ENCODE results near the gene IRS2. TPM values are rescaled to one million over a fixed set of nuclear protein-coding genes. Genes with fewer than 3 reads are reported as not detected.

The IRS2 gene
- polyA plus RNA-seq, 1 experiment, result 1.5 TPM

DNA sequence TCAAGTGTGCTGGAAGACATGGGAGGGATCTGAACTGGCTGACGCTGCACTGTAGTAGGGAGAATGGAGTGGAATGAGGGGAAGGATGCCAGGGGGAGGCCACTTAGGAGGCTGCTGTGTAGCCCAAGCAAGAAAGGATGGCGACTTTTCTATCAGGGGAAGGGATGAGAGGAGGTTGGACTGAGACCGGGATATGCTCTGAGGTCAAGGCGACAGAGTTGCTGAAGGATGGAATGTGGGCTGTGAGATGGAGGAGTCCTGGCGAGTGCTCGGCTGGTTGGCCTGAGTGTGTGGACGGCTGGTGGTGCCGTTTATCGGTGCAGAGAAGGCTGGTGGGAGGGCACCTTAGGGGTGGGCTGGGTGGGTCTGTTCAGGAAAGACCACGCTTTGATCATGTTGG lies 45.7 kb downstream of the IRS2 start:
- H3K27me3 ChIP-seq (ENCODE audit: control insufficient read depth, insufficient read depth, low read length), result peaks cover 2% of the 10 kb centered on the region
- no peak overlapping the region for H3K4me3 ChIP-seq (ENCODE audit: low read depth, low read length)
- H3K9me3 ChIP-seq (ENCODE audit: control insufficient read depth, insufficient read depth, low read length), result peaks cover 4% of the 10 kb centered on the region; the same call in 1 of the 2 replicates
- TF ChIP-seq, protein P1, sequence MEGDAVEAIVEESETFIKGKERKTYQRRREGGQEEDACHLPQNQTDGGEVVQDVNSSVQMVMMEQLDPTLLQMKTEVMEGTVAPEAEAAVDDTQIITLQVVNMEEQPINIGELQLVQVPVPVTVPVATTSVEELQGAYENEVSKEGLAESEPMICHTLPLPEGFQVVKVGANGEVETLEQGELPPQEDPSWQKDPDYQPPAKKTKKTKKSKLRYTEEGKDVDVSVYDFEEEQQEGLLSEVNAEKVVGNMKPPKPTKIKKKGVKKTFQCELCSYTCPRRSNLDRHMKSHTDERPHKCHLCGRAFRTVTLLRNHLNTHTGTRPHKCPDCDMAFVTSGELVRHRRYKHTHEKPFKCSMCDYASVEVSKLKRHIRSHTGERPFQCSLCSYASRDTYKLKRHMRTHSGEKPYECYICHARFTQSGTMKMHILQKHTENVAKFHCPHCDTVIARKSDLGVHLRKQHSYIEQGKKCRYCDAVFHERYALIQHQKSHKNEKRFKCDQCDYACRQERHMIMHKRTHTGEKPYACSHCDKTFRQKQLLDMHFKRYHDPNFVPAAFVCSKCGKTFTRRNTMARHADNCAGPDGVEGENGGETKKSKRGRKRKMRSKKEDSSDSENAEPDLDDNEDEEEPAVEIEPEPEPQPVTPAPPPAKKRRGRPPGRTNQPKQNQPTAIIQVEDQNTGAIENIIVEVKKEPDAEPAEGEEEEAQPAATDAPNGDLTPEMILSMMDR (IDR thresholded peaks at IDR 0.05; ENCODE audit: low read depth, low read length), result no peak
- CTCF ChIA-PET, result no interaction called here
- POLR2A ChIA-PET, result no interaction called here
- no peak overlapping the region for H3K27ac ChIP-seq (ENCODE audit: low read depth, low read length)
- no peak for DNase-seq (ENCODE audit: low read depth, low spot score)

DNA sequence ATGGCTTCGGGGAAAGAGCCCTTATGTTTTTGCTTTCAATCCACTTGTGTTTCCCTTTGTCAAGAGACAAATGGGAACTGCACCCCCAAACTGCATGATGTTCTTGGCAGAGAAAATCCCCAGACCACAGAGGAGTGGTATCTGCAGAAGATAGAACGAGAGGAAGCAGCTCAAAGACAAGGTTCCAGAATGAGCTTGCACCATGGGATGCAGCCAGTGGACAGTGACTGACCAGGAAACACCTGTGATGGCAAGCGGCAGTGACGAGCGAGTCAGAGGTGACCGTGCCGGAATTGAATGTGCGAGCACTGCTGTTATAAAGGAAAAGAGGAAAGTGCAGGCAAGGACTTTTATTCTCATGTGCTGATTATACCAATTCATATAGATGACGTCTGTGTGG lies 46.3 kb downstream of the IRS2 start:
- CTCF ChIA-PET, result no interaction called here
- no peak overlapping the region for H3K27ac ChIP-seq (ENCODE audit: low read depth, low read length)
- peaks cover 4% of the 10 kb centered on the region; the same call in 1 of the 2 replicates for H3K9me3 ChIP-seq (ENCODE audit: control insufficient read depth, insufficient read depth, low read length)
- TF ChIP-seq, protein P1 (IDR thresholded peaks at IDR 0.05; ENCODE audit: low read depth, low read length), result no peak
- H3K4me3 ChIP-seq (ENCODE audit: low read depth, low read length), result no peak overlapping the region
- H3K27me3 ChIP-seq (ENCODE audit: control insufficient read depth, insufficient read depth, low read length), result peaks cover 2% of the 10 kb centered on the region
- POLR2A ChIA-PET, result no interaction called here
- DNase-seq (ENCODE audit: low read depth, low spot score), result no peak

DNA sequence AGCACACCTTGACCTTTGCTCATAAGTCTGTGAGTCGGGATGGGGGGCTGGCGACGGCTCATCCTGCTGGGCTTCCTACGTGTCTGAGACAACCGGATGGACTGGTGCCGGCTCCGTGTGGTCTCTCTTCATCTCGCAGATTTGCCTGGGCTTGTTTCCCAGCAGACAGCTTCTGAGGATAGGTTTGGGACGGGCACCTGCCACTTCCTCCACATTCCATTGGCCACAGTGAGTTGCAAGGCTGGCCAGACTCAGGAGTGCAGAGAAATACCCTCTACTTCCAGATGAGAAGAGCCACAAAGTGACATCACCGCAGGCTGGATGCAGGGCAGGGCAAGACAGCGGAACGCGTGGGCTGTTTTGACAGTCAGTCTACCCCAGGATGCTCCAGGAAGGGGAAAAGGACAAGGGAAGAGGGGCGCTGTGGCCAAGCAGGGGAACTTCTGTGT lies 48.1 kb downstream of the IRS2 start:
- no peak overlapping the region for H3K27ac ChIP-seq (ENCODE audit: low read depth, low read length)
- POLR2A ChIA-PET, result no interaction called here

DNA sequence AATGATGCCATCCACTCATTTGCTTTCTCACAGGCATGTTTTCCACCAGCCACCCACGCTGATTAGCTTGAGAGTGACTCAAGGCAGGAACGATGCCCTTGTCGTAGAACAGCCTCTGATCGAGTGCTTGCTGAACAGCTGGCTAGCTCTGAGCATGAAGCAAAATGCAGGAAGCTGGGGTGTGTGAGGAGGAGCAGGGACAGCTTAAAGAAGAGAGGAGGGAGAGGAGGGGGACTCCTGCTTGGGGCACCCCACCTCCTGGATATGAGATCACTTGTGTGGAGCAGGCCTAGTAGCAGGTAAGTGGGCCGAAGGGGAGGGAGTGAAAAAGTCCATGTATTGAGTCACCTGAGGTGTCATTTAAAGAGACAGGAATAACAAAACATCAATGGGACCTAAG lies 48.8 kb downstream of the IRS2 start:
- H3K27ac ChIP-seq (ENCODE audit: low read depth, low read length), result no peak overlapping the region
- no peak overlapping the region for H3K4me3 ChIP-seq (ENCODE audit: low read depth, low read length)
- TF ChIP-seq, protein P1 (IDR thresholded peaks at IDR 0.05; ENCODE audit: low read depth, low read length), result no peak
- peaks cover 12% of the 10 kb centered on the region; the same call in 1 of the 2 replicates for H3K9me3 ChIP-seq (ENCODE audit: control insufficient read depth, insufficient read depth, low read length)
- POLR2A ChIA-PET, result no interaction called here
- CTCF ChIA-PET, result no interaction called here
- H3K27me3 ChIP-seq (ENCODE audit: control insufficient read depth, insufficient read depth, low read length), result no peaks in the 10 kb centered on the region
- no peak for DNase-seq (ENCODE audit: low read depth, low spot score)

More for the DNA sequence above, 48.1 kb downstream of the IRS2 start:
- H3K27me3 ChIP-seq (ENCODE audit: control insufficient read depth, insufficient read depth, low read length), result no peaks in the 10 kb centered on the region
- TF ChIP-seq, protein P1 (IDR thresholded peaks at IDR 0.05; ENCODE audit: low read depth, low read length), result no peak
- H3K9me3 ChIP-seq (ENCODE audit: control insufficient read depth, insufficient read depth, low read length), result peaks cover 8% of the 10 kb centered on the region; the same call in 1 of the 2 replicates
- CTCF ChIA-PET, result no interaction called here
- no peak overlapping the region for H3K4me3 ChIP-seq (ENCODE audit: low read depth, low read length)
- no peak for DNase-seq (ENCODE audit: low read depth, low spot score)

DNA sequence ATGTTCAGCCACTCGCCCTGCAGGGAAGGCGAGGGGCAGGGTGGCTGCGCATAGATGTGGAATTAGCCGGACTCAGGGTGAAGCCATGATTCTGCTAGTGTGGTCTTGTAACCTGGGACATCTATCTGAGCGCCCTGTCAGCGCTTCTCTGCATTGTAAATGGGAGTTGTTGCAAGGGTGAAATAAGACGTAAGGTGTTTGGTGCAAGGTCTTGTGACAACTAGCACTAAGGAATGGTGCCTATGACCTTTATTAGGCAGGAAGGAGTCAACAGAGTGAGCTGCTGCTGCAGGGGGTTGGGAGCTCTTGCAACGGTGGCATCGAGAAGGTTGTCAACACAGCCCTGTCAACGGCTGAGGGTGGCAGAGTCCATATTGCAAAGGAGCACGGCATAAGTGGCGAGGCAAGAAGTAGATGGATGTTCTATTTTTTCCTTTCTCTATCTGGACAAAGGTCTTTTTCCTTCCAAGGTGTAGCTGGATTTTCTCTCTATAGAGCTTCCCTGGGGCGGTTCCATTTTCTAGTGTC lies 49.3 kb downstream of the IRS2 start:
- TF ChIP-seq, protein P1 (IDR thresholded peaks at IDR 0.05; ENCODE audit: low read depth, low read length), result no peak
- no peak overlapping the region for H3K27ac ChIP-seq (ENCODE audit: low read depth, low read length)
- H3K9me3 ChIP-seq (ENCODE audit: control insufficient read depth, insufficient read depth, low read length), result peaks cover 14% of the 10 kb centered on the region; the same call in 1 of the 2 replicates
- H3K27me3 ChIP-seq (ENCODE audit: control insufficient read depth, insufficient read depth, low read length), result no peaks in the 10 kb centered on the region
- ChIA-PET CTCF (no interaction called here), POLR2A (no interaction called here)
- no peak overlapping the region for H3K4me3 ChIP-seq (ENCODE audit: low read depth, low read length)
- DNase-seq (ENCODE audit: low read depth, low spot score), result no peak

All from AG04450 (cell line).